ENCODE measurements around the gene ENTPD7.

Gene ENTPD7

DNA sequence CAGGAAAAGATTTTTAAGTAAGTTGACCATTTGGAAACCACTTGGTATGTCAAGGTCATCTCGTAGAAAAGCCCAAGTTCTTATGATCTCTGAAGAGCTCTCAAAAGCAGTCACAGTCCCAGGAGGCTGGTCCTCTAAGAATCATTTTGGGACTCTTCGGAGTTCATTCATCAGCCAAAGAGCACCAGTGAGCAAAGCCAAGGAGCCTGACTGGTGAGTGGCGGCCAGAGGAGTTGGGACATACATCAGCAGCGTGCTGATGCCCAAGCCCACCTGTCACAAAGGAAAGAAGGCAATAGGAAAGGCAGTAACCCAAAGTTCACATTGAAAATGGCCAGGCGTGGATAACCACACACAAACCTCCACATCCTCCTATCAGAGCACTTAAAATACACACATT, 55.1 kb downstream of the ENTPD7 start:
- H4K12ac ChIP-seq (ENCODE audit: low read depth, low read length) = no peak overlapping the region
- DNase-seq = no peak
- H3K9ac ChIP-seq (ENCODE audit: low read length) = no peak overlapping the region
- H3K18ac ChIP-seq (ENCODE audit: low read length) = no peak overlapping the region
- no peak overlapping the region for H2BK120ac ChIP-seq (ENCODE audit: insufficient read depth, low read length, poor library complexity)
- no peak overlapping the region for H3K23ac ChIP-seq (ENCODE audit: low read length)
- no peak overlapping the region for H3K14ac ChIP-seq (ENCODE audit: low read length)
- H3K36me3 ChIP-seq (ENCODE audit: control insufficient read depth in 1 of 2, insufficient read depth in 2 of 2, low read length in 2 of 2) = peaks cover 22 to 44% of the 10 kb centered on the region in 2 experiments
- no peak overlapping the region for H3K4ac ChIP-seq (ENCODE audit: low read depth, low read length)
- H3K79me2 ChIP-seq (ENCODE audit: control insufficient read depth, insufficient read depth, low read length, poor library complexity) = no peaks in the 10 kb centered on the region
- no peak overlapping the region for H2AFZ ChIP-seq (ENCODE audit: insufficient read depth, low read length, poor library complexity)
- no peak overlapping the region for H3K4me2 ChIP-seq (ENCODE audit: low read length)
- no peak overlapping the region for H2AK5ac ChIP-seq (ENCODE audit: low read length)
- H3K79me1 ChIP-seq (ENCODE audit: low read length) = no peaks in the 10 kb centered on the region
- no peak overlapping the region for H4K8ac ChIP-seq (ENCODE audit: low read depth, low read length)
- no peaks in the 10 kb centered on the region for H3K27me3 ChIP-seq (ENCODE audit: insufficient read depth, low read length)
- H3K9me3 ChIP-seq (ENCODE audit: insufficient read depth, low read depth, low read length) = no peaks in the 10 kb centered on the region
- H2BK5ac ChIP-seq (ENCODE audit: low read depth, low read length, poor library complexity) = no peak overlapping the region
- no peak overlapping the region for H3K27ac ChIP-seq (ENCODE audit: low read depth, low read length)
- no peak overlapping the region for H2BK12ac ChIP-seq (ENCODE audit: low read length)
- H3K4me3 ChIP-seq (ENCODE audit: low read depth, low read length) = no peak overlapping the region
- no CpG with 5 or more reads among the region's 5 CpGs for WGBS (ENCODE audit: extremely low coverage, insufficient coverage, insufficient read length)
- H3K4me1 ChIP-seq (ENCODE audit: control insufficient read depth in 1 of 2, insufficient read depth in 2 of 2, low read length in 2 of 2) = no peaks in the 10 kb centered on the region
- no peak overlapping the region for H4K91ac ChIP-seq (ENCODE audit: low read depth, low read length)

DNA sequence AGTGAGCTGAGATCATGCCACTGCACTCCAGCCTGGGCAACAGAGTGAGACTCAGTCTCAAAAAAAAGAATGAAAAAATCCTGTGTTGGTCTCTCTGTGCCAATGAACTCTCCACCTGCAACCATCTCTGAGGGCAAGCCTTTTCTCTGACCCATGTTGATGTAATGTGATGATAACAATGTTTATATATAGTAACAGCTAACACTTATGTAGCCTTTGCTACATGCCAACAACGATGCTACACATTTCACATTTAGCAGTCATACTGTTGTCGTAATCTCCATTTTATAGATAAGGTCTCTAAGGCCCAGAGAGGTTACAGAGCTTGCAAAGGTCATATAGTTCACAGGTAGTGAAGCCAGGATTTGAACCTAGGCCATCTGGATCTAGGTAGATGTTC, 61.1 kb downstream of the ENTPD7 start:
- no peak overlapping the region for H2BK120ac ChIP-seq (ENCODE audit: insufficient read depth, low read length, poor library complexity)
- peak; percentile 61 to 94 for DNase-seq
- H3K4me1 ChIP-seq (ENCODE audit: control insufficient read depth in 1 of 2, insufficient read depth in 2 of 2, low read length in 2 of 2) = no peaks in the 10 kb centered on the region
- H3K27ac ChIP-seq (ENCODE audit: low read depth, low read length) = no peak overlapping the region
- no peak overlapping the region for H2AFZ ChIP-seq (ENCODE audit: insufficient read depth, low read length, poor library complexity)
- H3K4me3 ChIP-seq (ENCODE audit: low read depth, low read length) = no peak overlapping the region
- no peak overlapping the region for H3K14ac ChIP-seq (ENCODE audit: low read length)
- no peak overlapping the region for H3K4ac ChIP-seq (ENCODE audit: low read depth, low read length)
- H3K79me1 ChIP-seq (ENCODE audit: low read length) = no peaks in the 10 kb centered on the region
- no peak overlapping the region for H3K23ac ChIP-seq (ENCODE audit: low read length)
- no peak overlapping the region for H2AK5ac ChIP-seq (ENCODE audit: low read length)
- H3K36me3 ChIP-seq (ENCODE audit: control insufficient read depth in 1 of 2, insufficient read depth in 2 of 2, low read length in 2 of 2) = peaks cover 27 to 43% of the 10 kb centered on the region in 2 experiments
- H3K9me3 ChIP-seq (ENCODE audit: insufficient read depth, low read depth, low read length) = no peaks in the 10 kb centered on the region
- H2BK12ac ChIP-seq (ENCODE audit: low read length) = no peak overlapping the region
- H3K79me2 ChIP-seq (ENCODE audit: control insufficient read depth, insufficient read depth, low read length, poor library complexity) = no peaks in the 10 kb centered on the region
- no peak overlapping the region for H3K9ac ChIP-seq (ENCODE audit: low read length)
- H4K8ac ChIP-seq (ENCODE audit: low read depth, low read length) = no peak overlapping the region
- H3K18ac ChIP-seq (ENCODE audit: low read length) = no peak overlapping the region
- no peak overlapping the region for H4K91ac ChIP-seq (ENCODE audit: low read depth, low read length)
- H3K4me2 ChIP-seq (ENCODE audit: low read length) = no peak overlapping the region
- H4K12ac ChIP-seq (ENCODE audit: low read depth, low read length) = no peak overlapping the region
- no peaks in the 10 kb centered on the region for H3K27me3 ChIP-seq (ENCODE audit: insufficient read depth, low read length)
- WGBS (ENCODE audit: extremely low coverage, insufficient coverage, insufficient read length) = no CpG with 5 or more reads among the region's 2 CpGs
- no peak overlapping the region for H2BK5ac ChIP-seq (ENCODE audit: low read depth, low read length, poor library complexity)

DNA sequence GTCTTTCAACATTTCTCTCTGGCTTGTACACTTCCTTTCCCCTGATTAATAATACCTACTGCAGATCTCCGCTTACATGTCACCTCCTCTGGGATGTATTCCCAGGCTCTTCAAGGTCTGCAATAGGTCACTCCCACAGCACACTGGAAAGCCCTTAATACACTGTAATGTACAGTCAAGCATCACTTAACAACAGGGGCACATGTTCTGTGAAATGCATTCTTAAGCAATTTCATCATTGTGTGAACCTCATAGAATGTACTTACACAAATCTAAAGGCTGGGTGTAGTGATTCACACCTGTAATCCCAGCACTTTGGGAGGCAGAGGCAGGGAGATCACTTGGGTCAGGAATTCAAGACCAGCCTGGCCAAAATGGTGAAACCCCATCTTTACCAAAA, 70.7 kb downstream of the ENTPD7 start:
- Histone ChIP-seq H4K8ac (ENCODE audit: low read depth, low read length) (no peak overlapping the region), H3K14ac (ENCODE audit: low read length) (no peak overlapping the region), H3K9me3 (ENCODE audit: insufficient read depth, low read depth, low read length) (no peaks in the 10 kb centered on the region), H2BK12ac (ENCODE audit: low read length) (no peak overlapping the region), H3K23ac (ENCODE audit: low read length) (no peak overlapping the region), H3K79me1 (ENCODE audit: low read length) (peaks cover 9% of the 10 kb centered on the region), H4K12ac (ENCODE audit: low read depth, low read length) (no peak overlapping the region), H3K4me3 (ENCODE audit: low read depth, low read length) (no peak overlapping the region), H2BK5ac (ENCODE audit: low read depth, low read length, poor library complexity) (no peak overlapping the region), H3K4ac (ENCODE audit: low read depth, low read length) (no peak overlapping the region), H3K79me2 (ENCODE audit: control insufficient read depth, insufficient read depth, low read length, poor library complexity) (peaks cover 5% of the 10 kb centered on the region), H3K4me2 (ENCODE audit: low read length) (no peak overlapping the region), H2AK5ac (ENCODE audit: low read length) (no peak overlapping the region), H2BK120ac (ENCODE audit: insufficient read depth, low read length, poor library complexity) (no peak overlapping the region), H3K36me3 (ENCODE audit: control insufficient read depth in 1 of 2, insufficient read depth in 2 of 2, low read length in 2 of 2) (peaks cover 6 to 9% of the 10 kb centered on the region in 2 experiments), H3K18ac (ENCODE audit: low read length) (no peak overlapping the region), H2AFZ (ENCODE audit: insufficient read depth, low read length, poor library complexity) (no peak overlapping the region), H3K9ac (ENCODE audit: low read length) (no peak overlapping the region), H3K4me1 (ENCODE audit: control insufficient read depth in 1 of 2, insufficient read depth in 2 of 2, low read length in 2 of 2) (peaks cover 0 to 1% of the 10 kb centered on the region in 2 experiments), H3K27me3 (ENCODE audit: insufficient read depth, low read length) (no peaks in the 10 kb centered on the region), H4K91ac (ENCODE audit: low read depth, low read length) (no peak overlapping the region), H3K27ac (ENCODE audit: low read depth, low read length) (no peak overlapping the region)
- WGBS (ENCODE audit: extremely low coverage, insufficient coverage, insufficient read length) = no CpG with 5 or more reads among the region's 1 CpG
- DNase-seq = no peak

DNA sequence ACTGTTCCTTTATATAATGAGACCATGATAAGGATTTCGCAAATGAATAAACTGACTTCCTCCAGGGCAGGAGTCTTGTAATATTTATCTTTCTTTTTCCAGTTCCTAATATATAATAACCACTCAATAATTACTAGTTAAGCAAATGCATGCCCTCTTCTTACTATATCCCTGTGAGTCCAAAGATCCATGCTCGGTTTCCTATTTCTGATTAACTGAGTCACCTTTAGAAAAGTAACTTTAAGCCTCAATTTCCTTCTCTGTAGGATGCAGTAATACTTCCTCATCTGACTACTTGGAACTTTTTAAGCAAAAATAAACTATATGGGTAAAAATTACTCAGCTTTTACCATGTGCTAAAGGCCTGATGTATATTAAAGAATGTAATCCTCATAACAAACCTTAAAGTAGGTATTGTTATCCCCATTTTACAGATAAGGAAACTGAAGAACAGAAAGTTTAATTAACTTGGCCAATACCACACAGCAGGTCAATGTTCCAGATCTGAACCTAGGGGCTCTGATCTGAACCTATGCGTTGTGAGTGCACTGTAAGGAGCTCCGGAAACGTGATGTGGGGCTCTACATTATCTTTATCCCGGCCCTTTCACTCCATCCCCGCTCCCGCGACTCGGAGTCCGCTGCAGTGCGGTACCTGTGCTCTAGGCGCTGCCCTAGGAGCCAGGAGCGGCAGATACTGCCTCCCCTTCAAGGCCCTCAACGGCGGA, 72.2 kb downstream of the ENTPD7 start:
- no peak for DNase-seq
- Histone ChIP-seq H3K79me1 (ENCODE audit: low read length) (peaks cover 9% of the 10 kb centered on the region), H2AK5ac (ENCODE audit: low read length) (peak overlapping the region; percentile 99), H3K27me3 (ENCODE audit: insufficient read depth, low read length) (no peaks in the 10 kb centered on the region), H3K79me2 (ENCODE audit: control insufficient read depth, insufficient read depth, low read length, poor library complexity) (peaks cover 5% of the 10 kb centered on the region), H2BK12ac (ENCODE audit: low read length) (no peak overlapping the region), H3K9me3 (ENCODE audit: insufficient read depth, low read depth, low read length) (no peaks in the 10 kb centered on the region), H2AFZ (ENCODE audit: insufficient read depth, low read length, poor library complexity) (peak overlapping the region; percentile 99), H3K4me1 (ENCODE audit: control insufficient read depth in 1 of 2, insufficient read depth in 2 of 2, low read length in 2 of 2) (peaks cover 0 to 1% of the 10 kb centered on the region in 2 experiments), H3K9ac (ENCODE audit: low read length) (peak overlapping the region; percentile 97), H3K14ac (ENCODE audit: low read length) (peak overlapping the region; percentile 100), H3K4me3 (ENCODE audit: low read depth, low read length) (peak overlapping the region; percentile 95), H4K12ac (ENCODE audit: low read depth, low read length) (peak overlapping the region; percentile 99), H2BK120ac (ENCODE audit: insufficient read depth, low read length, poor library complexity) (peak overlapping the region; percentile 86), H3K27ac (ENCODE audit: low read depth, low read length) (peak overlapping the region; percentile 86), H4K91ac (ENCODE audit: low read depth, low read length) (peak overlapping the region; percentile 91), H3K23ac (ENCODE audit: low read length) (no peak overlapping the region), H3K36me3 (ENCODE audit: control insufficient read depth in 1 of 2, insufficient read depth in 2 of 2, low read length in 2 of 2) (peaks cover 3 to 6% of the 10 kb centered on the region in 2 experiments), H2BK5ac (ENCODE audit: low read depth, low read length, poor library complexity) (peak overlapping the region; percentile 81), H3K18ac (ENCODE audit: low read length) (peak overlapping the region; percentile 95), H4K8ac (ENCODE audit: low read depth, low read length) (peak overlapping the region; percentile 100), H3K4ac (ENCODE audit: low read depth, low read length) (peak overlapping the region; percentile 96), H3K4me2 (ENCODE audit: low read length) (peak overlapping the region; percentile 68)
- WGBS (ENCODE audit: extremely low coverage, insufficient coverage, insufficient read length) = no CpG with 5 or more reads among the region's 16 CpGs

All from trophoblast cell (in vitro differentiated cells and primary cell).